GM12872 (cell line): Measurements from ENCODE around the gene HRH1.

Experiments
- TF ChIP-seq, protein P1 (sequence below): IDR thresholded peaks from 3 replicates; pipeline ENCODE4 v1.5.1; 2011; ENCODE audit warnings: low read depth, mild to moderate bottlenecking, low read length, moderate library complexity; ENCODE audit not compliant: insufficient read depth

The HRH1 gene

DNA sequence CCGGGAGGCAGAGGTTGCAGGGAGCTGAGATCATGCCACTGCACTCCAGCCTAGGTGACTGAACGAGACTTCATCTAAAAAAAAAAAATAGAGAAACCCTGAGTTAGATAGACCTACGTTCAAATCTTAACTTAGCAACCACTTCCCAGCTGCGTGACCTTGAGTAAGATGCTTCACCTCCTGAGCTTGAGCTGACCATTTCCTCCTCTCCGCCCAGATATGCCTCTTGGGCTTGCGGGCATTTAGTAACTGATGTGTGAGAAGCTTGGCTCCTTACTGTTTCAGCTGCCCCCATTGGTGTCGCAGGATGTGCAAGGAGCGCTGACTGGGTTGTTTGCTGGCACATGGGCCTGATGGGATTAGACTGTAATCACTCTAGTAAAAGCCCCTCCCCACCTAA, 91.0 kb downstream of the HRH1 start:
- TF ChIP-seq, protein P1, sequence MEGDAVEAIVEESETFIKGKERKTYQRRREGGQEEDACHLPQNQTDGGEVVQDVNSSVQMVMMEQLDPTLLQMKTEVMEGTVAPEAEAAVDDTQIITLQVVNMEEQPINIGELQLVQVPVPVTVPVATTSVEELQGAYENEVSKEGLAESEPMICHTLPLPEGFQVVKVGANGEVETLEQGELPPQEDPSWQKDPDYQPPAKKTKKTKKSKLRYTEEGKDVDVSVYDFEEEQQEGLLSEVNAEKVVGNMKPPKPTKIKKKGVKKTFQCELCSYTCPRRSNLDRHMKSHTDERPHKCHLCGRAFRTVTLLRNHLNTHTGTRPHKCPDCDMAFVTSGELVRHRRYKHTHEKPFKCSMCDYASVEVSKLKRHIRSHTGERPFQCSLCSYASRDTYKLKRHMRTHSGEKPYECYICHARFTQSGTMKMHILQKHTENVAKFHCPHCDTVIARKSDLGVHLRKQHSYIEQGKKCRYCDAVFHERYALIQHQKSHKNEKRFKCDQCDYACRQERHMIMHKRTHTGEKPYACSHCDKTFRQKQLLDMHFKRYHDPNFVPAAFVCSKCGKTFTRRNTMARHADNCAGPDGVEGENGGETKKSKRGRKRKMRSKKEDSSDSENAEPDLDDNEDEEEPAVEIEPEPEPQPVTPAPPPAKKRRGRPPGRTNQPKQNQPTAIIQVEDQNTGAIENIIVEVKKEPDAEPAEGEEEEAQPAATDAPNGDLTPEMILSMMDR = no peak

DNA sequence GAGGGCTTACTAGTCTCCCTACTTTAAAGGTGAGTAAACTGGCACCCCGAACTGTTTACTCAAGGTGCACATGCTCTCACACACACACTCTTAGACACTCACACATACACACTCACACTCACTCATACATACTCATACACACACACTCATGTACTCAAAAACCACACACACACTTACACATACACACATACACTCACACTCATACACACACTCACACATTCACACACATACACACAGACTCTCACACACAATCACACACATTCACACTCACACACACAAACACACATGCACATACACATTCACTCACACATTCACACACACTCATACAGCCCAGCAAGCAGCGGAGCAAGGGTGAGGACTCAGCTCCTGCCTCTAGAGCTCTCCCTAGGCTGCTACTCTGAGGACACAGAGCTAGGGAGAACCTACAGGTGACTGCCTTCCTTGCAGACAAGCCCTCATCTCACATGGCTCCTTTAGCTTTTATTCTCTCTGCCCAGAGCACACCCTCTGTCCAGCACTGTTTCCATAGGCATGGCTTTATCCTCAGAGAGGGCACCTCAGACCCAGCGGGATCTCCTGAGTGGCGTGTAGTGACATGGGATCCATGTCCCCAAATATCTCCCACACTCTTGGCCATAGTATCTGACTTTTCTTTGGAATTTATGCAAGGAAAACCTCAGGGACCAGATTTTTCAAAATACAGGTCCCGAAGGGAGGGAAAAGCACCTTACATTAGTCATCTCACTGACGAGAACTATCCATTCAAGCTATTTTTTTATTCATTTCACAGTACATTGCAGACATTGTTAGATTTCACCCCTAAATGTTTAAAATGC, 91.8 kb downstream of the HRH1 start:
- TF ChIP-seq, protein P1 = no peak

DNA sequence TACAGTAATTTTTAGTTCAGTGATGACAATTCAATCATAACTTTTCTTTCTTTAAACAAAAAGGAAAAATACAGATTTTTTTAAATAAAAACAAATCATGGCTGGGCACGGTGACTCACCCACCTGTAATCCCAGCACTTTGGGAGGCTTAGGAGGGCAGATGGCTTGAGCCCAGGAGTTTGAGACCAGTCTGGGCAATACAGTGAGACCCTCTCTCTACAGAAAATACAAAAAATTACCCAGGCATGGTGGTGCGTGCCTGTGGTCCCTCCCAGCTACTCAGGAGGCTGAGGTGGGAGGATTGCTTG, 92.3 kb downstream of the HRH1 start:
- TF ChIP-seq, protein P1 = no peak

DNA sequence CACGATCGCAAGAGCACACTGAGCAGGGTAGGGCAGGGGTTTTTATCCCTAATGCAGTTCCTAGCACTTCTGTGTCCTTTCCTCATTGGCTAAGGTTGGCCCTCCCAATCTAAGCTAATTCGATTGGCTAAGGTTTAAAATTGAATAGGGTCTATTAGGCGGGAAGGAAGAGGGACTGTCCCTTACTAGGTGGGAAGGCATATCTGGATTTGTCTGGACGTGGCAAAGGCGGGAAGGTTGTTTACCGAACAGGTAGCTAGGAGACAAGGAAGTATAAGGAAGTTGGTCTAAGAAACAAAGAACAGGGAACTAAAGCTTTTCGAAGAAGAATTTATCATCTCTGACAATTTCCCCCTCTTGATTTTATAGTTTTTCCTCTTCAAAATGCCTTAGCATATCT, 93.1 kb downstream of the HRH1 start:
- TF ChIP-seq, protein P1 = no peak

DNA sequence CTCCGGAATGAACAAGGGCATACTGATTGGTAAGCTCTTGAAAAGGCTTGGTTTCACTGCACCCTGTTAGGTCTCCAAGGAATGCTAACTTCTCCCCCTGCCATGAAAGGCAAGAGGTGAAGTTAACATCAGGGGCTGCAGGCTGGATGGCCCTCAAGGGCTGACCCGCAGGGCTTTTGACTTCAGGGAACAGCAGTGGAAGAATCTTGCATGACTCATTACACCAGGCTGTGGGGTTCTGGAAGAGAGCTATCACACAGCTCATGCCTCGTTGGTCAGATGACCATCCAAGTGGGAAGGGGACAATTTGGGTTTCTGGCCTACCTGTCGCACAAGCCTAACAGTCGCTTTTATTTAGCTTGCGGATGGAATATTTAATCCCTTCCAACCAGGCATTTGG, 94.3 kb downstream of the HRH1 start:
- TF ChIP-seq, protein P1 = no peak

DNA sequence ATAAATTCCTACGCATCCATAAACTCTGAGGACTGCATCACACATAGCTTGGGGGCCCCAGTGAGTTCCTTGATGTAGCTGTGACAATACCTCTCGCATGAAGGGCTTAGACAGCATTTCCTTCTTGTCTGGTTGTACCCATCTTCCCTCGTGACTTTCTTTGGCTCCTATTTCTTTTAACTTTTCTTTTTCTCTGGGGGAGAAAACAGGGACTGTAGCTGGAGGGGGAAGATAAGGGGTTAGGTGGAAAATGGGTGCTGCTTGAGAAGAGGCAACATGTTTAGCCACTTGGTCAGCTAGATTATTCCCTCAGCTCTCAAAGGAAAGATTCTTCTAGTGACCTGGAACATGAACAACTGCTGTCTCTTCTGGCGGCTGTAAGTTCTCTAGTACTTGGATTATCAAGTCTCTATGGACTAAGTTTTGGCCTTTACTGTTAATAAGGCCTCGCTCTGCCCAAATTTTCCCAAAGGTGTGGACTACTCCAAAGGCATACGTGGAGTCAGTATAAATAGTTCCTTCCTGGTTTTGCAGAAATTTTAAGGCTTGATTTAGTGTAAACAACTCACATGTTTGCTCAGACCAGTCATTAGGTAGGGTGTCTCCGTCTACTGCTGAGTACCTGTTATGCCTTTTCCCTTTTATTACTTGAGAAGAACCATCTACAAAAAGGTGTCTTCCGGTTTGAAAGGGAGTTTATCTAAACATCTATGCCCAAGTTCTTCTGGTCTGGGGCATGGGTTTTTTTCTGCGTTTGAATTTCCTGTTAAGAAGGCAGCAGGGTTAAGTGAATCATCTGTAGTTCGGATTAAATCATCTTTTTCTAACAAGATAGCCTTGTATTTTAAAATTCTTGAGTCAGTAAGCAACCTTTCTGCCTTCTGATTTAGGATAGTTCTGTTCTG, 96.9 kb downstream of the HRH1 start:
- TF ChIP-seq, protein P1 = no peak

DNA sequence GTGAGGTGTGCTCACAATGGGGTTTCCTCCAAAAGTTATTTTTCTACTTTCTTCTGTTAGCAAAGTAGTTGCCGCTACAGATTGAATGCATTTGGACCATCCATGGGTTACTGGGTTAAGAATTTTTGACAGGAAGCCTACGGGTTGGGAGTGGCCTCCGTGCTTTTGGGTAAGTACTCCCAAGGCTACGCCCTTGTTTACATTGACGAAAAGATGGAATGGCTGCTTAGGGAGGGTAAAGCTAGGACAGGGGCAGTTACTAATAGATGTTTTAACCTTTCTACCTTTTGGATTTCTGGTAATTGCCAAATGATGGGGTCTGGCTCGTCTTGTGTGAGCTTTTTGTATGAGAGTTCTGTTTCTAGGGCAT, 97.5 kb downstream of the HRH1 start:
- TF ChIP-seq, protein P1 = no peak
